Liver (tissue), 9 donors: ENCODE results near the gene TTC1. TPM values are rescaled to one million over a fixed set of nuclear protein-coding genes. Genes with fewer than 3 reads are reported as not detected.

Source experiments
- DNase-seq: peaks from one replicate; pipeline ENCODE4 v3.0.0-alpha.2; 2017; ENCODE audit warnings: low spot score
- H3K27ac ChIP-seq, 2 donors: one replicate each; pipeline ENCODE4 v1.7.0; 2013; ENCODE audit warnings: inconsistent platforms in 2 of 2, low read length in 2 of 2, control low read depth in 1 of 2, low read depth in 1 of 2, mild to moderate bottlenecking in 1 of 2
- H3K27me3 ChIP-seq, 4 donors: one replicate each; pipeline versions ENCODE4 v1.6.1 to v1.7.0; 2013; ENCODE audit warnings: low read length in 3 of 4, inconsistent platforms in 1 of 4, mild to moderate bottlenecking in 1 of 4, moderate library complexity in 1 of 4; ENCODE audit not compliant: control insufficient read depth in 4 of 4, insufficient read depth in 4 of 4
- H3K36me3 ChIP-seq, 4 donors: one replicate each; pipeline versions ENCODE4 v1.6.1 to v1.7.0; 2013; ENCODE audit warnings: low read length in 3 of 4, mild to moderate bottlenecking in 3 of 4, low read depth in 1 of 4, moderate library complexity in 1 of 4; ENCODE audit not compliant: control insufficient read depth in 4 of 4, insufficient read depth in 3 of 4
- H3K4me1 ChIP-seq, 4 donors: one replicate each; pipeline versions ENCODE4 v1.6.1 to v1.7.0; 2013; ENCODE audit warnings: low read length in 3 of 4, mild to moderate bottlenecking in 3 of 4, moderate library complexity in 1 of 4; ENCODE audit not compliant: control insufficient read depth in 4 of 4, insufficient read depth in 4 of 4
- H3K4me3 ChIP-seq, 3 donors: one replicate each; pipeline versions ENCODE4 v1.6.1 to v1.7.0; 2013; ENCODE audit warnings: low read length in 3 of 3, control low read depth in 1 of 3, low read depth in 1 of 3, mild to moderate bottlenecking in 1 of 3
- H3K9ac ChIP-seq, 2 donors: one replicate each; pipeline ENCODE4 v1.7.0; 2013; ENCODE audit warnings: low read length in 2 of 2, mild to moderate bottlenecking in 2 of 2, moderate library complexity in 2 of 2, control low read depth in 1 of 2, low read depth in 1 of 2
- H3K9me3 ChIP-seq, 4 donors: one replicate each; pipeline versions ENCODE4 v1.6.1 to v1.7.0; 2013; ENCODE audit warnings: low read length in 3 of 4; ENCODE audit not compliant: control insufficient read depth in 4 of 4
- EGR1 ChIP-seq, 2 donors: IDR thresholded peaks; 2 replicates each; pipeline ENCODE4 v1.6.1; 2016 to 2018; ENCODE audit warnings: antibody characterized with exemption in 2 of 2, low read depth in 2 of 2
- FOXA2 ChIP-seq: IDR thresholded peaks from 2 replicates; pipeline ENCODE4 v1.6.1; 2016; ENCODE audit warnings: antibody characterized with exemption
- HNF4A ChIP-seq, 2 donors: conservative IDR thresholded peaks; 2 replicates each; pipeline ENCODE4 v1.6.1; 2016; ENCODE audit warnings: antibody characterized with exemption in 2 of 2, mild to moderate bottlenecking in 2 of 2
- HNF4G ChIP-seq: IDR thresholded peaks from 2 replicates; pipeline ENCODE4 v1.6.1; 2016; ENCODE audit warnings: antibody characterized with exemption
- JUND ChIP-seq, 2 donors: IDR thresholded peaks; 2 replicates each; pipeline ENCODE4 v1.6.1; 2016; ENCODE audit warnings: antibody characterized with exemption in 2 of 2
- NR2F2 ChIP-seq: IDR thresholded peaks from 2 replicates; pipeline ENCODE4 v1.6.1; 2016; ENCODE audit warnings: antibody characterized with exemption
- RXRA ChIP-seq, 2 donors: IDR thresholded peaks; 2 replicates each; pipeline ENCODE4 v1.6.1; 2017 to 2018; ENCODE audit warnings: antibody characterized with exemption in 2 of 2, mild to moderate bottlenecking in 1 of 2
- SP1 ChIP-seq: IDR thresholded peaks from 2 replicates; pipeline ENCODE4 v1.6.1; 2018; ENCODE audit warnings: antibody characterized with exemption, mild to moderate bottlenecking
- YY1 ChIP-seq: IDR thresholded peaks from 2 replicates; pipeline ENCODE4 v1.6.1; 2016; ENCODE audit warnings: antibody characterized with exemption, mild to moderate bottlenecking
- WGBS: extraction: QIAGEN DNeasy Blood & Tissue Kit; methylation state at CpG from one replicate; pipeline ENCODE4 v1.1.7; 2013; 5-methylcytosine and 5-hydroxymethylcytosine counted together
- polyA plus RNA-seq, 2 donors: library from polyadenylated mRNA; stranded (reverse) in 1 of 2; unstranded in 1 of 2; fragments of 200-250 nt in 1 of 2; fragments of >200 nt in 1 of 2; fragmentation: Nextera tagmentation in 1 of 2; extraction: Ambion mirVana in 1 of 2; gene quantifications; one replicate each; pipeline versions ENCODE4 v1.2.1 to v1.2.3, GENCODE V29; 2013 to 2015
- total RNA-seq, 2 donors: library from RNA; depleted of rRNA; stranded (reverse); fragments of >200 nt; gene quantifications; one replicate each; pipeline ENCODE4 v1.2.3, GENCODE V29; 2014
- TF ChIP-seq, protein P1 (sequence below): IDR thresholded peaks from 2 replicates; pipeline ENCODE4 v1.6.1; 2016; ENCODE audit warnings: antibody characterized with exemption
- TF ChIP-seq, protein P2 (sequence below): IDR thresholded peaks from 2 replicates; pipeline ENCODE4 v1.6.1; 2016; ENCODE audit warnings: antibody characterized with exemption
- TF ChIP-seq, protein P3 (sequence below): fragments of 150-350 bp; IDR thresholded peaks from 2 replicates; pipeline ENCODE4 v1.5.1; 2017; ENCODE audit warnings: improper control_type of control experiment, low read depth, low read length; ENCODE audit not compliant: missing input control
- donor health status: healthy.
- donor health status: healthy.
- donor health status: healthy.
- donor health status: healthy.
- donor health status: healthy.

TTC1 gene
- total and polyA plus RNA-seq, 4 donors, result 18.0 to 35.5 (median 22.2) TPM

DNA sequence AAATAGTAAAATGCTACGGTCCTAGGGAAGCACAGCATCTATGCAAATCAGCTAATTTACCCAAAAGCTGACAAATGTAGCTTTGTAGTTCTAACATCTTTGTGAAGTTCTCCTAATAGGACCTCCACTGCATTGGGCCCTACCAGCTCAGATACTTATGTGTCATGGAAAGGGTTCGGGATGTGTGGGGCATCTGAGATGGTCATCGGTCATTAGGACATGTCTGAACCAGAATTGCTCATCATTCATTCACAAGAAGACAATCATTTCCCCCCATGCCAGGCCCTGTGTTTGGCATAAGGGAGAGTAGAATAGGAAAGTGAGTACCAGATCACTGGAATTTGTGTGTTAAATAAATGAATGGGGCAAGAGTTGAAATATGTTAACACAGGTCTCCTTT, 74.6 kb downstream of the TTC1 start:
- TF ChIP-seq JUND (IDR thresholded peaks at IDR 0.05) (no peak), EGR1 (IDR thresholded peaks at IDR 0.05; ENCODE audit: low read depth in 2 of 2) (no peak), YY1 (no peak), RXRA (IDR thresholded peaks at IDR 0.05) (no peak), NR2F2 (no peak), SP1 (no peak), FOXA2 (no peak)
- TF ChIP-seq, protein P1, sequence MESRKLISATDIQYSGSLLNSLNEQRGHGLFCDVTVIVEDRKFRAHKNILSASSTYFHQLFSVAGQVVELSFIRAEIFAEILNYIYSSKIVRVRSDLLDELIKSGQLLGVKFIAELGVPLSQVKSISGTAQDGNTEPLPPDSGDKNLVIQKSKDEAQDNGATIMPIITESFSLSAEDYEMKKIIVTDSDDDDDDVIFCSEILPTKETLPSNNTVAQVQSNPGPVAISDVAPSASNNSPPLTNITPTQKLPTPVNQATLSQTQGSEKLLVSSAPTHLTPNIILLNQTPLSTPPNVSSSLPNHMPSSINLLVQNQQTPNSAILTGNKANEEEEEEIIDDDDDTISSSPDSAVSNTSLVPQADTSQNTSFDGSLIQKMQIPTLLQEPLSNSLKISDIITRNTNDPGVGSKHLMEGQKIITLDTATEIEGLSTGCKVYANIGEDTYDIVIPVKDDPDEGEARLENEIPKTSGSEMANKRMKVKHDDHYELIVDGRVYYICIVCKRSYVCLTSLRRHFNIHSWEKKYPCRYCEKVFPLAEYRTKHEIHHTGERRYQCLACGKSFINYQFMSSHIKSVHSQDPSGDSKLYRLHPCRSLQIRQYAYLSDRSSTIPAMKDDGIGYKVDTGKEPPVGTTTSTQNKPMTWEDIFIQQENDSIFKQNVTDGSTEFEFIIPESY, result no peak
- TF ChIP-seq, protein P2, sequence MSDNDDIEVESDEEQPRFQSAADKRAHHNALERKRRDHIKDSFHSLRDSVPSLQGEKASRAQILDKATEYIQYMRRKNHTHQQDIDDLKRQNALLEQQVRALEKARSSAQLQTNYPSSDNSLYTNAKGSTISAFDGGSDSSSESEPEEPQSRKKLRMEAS, result no peak
- WGBS, result 86% methylated on average over 3 of the region's 3 CpGs
- Histone ChIP-seq H3K9me3 (no peaks in the 10 kb centered on the region), H3K36me3 (no peaks in the 10 kb centered on the region), H3K4me3 (no peak overlapping the region), H3K9ac (no peak overlapping the region), H3K4me1 (no peaks in the 10 kb centered on the region), H3K27ac (no peak overlapping the region), H3K27me3 (no peaks in the 10 kb centered on the region)
- DNase-seq, result no peak

DNA sequence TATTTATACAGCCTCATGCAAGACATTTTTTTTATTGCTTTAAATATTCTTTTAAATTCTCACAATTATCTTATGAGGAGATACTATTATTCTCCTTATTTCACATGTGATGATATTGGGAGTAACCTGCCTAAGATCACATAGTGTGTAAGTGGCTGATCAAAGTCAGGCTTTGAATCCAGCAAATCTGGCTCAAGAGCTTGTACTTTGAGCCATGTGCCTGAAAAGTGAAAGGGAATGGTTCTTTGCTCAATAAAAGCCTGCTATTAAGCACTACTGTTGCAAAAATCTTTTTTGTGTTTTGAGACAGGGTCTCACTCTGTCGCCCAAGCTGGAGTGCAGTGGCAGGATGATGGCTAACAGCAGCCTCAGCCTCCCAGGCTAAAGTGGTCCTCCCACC, 75.2 kb downstream of the TTC1 start:
- no peak for DNase-seq
- Histone ChIP-seq H3K4me3 (no peak overlapping the region), H3K27me3 (no peaks in the 10 kb centered on the region), H3K9me3 (no peaks in the 10 kb centered on the region), H3K36me3 (no peaks in the 10 kb centered on the region), H3K27ac (no peak overlapping the region), H3K9ac (no peak overlapping the region), H3K4me1 (no peaks in the 10 kb centered on the region)
- 86% methylated on average over 1 of the region's 1 CpG for WGBS
- no peak for TF ChIP-seq HNF4A (conservative IDR thresholded peaks at IDR 0.05)
- no peak for TF ChIP-seq YY1
- TF ChIP-seq RXRA (IDR thresholded peaks at IDR 0.05), result no peak

DNA sequence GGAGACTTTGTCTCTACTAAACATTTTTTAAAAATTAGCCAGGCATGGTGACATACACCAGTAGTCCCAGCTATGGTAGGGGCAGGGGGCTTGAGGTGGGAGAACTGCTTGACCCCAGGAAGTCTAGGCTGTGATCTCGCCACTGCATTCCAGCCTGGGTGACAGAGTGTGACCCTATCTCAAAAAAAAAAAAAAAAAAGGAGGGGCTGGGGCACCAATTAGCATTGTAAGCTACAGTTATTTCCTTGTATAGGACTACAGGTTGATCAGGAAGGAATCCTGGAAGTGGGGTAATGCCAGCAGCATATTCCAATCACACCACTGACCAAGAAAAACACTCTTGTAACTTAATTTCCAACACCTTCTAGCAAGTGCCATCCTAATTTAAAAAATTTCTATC, 78.3 kb downstream of the TTC1 start:
- no peak for DNase-seq
- Histone ChIP-seq H3K27me3 (no peaks in the 10 kb centered on the region), H3K36me3 (peaks cover 0 to 2% (median under 1%) of the 10 kb centered on the region in 4 donors), H3K9me3 (no peaks in the 10 kb centered on the region), H3K27ac (no peak overlapping the region), H3K4me1 (no peaks in the 10 kb centered on the region), H3K9ac (no peak overlapping the region), H3K4me3 (no peak overlapping the region)
- TF ChIP-seq RXRA (IDR thresholded peaks at IDR 0.05) (no peak), HNF4A (conservative IDR thresholded peaks at IDR 0.05) (no peak), YY1 (no peak), HNF4G (no peak)
- TF ChIP-seq, protein P3, sequence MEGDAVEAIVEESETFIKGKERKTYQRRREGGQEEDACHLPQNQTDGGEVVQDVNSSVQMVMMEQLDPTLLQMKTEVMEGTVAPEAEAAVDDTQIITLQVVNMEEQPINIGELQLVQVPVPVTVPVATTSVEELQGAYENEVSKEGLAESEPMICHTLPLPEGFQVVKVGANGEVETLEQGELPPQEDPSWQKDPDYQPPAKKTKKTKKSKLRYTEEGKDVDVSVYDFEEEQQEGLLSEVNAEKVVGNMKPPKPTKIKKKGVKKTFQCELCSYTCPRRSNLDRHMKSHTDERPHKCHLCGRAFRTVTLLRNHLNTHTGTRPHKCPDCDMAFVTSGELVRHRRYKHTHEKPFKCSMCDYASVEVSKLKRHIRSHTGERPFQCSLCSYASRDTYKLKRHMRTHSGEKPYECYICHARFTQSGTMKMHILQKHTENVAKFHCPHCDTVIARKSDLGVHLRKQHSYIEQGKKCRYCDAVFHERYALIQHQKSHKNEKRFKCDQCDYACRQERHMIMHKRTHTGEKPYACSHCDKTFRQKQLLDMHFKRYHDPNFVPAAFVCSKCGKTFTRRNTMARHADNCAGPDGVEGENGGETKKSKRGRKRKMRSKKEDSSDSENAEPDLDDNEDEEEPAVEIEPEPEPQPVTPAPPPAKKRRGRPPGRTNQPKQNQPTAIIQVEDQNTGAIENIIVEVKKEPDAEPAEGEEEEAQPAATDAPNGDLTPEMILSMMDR, result no peak
- 94% methylated on average over 1 of the region's 1 CpG for WGBS
